ENCODE data around the gene MRNIP.

DNA sequence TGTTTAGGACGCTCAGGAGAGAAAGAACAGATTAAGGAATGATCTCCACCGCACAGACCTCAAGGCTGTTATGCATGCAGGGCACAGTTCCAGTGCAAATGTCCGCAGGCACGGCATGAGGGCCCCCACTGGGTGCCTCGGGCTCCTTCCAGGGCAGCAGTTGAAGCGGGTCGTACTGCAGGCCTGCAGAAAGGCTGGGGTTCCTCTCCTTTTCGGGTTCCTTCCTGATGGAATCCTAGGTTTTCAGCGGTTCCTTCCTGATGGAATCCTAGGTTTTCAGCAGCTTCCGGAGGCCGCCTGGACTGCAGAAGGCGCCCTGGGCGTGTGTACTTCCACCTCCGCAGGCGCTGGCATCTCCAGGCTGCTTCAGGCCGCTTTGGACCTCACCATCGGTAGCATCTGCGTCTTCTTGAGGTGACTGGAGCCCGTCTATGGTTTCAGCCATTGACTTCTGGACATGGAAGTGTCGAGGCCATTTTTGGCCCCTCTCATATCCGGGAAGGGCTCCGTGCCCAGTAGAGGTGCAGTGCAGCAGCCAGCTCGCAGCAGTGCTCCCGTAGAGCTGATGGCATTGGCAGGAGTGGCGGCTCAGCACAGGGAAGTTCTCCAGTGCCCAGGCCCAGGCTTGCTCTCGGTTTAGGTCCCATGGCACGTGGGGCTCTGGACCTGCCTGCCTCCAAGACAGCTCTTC lies 46.3 kb downstream of the MRNIP start:
- TF ChIP-seq, protein P1, sequence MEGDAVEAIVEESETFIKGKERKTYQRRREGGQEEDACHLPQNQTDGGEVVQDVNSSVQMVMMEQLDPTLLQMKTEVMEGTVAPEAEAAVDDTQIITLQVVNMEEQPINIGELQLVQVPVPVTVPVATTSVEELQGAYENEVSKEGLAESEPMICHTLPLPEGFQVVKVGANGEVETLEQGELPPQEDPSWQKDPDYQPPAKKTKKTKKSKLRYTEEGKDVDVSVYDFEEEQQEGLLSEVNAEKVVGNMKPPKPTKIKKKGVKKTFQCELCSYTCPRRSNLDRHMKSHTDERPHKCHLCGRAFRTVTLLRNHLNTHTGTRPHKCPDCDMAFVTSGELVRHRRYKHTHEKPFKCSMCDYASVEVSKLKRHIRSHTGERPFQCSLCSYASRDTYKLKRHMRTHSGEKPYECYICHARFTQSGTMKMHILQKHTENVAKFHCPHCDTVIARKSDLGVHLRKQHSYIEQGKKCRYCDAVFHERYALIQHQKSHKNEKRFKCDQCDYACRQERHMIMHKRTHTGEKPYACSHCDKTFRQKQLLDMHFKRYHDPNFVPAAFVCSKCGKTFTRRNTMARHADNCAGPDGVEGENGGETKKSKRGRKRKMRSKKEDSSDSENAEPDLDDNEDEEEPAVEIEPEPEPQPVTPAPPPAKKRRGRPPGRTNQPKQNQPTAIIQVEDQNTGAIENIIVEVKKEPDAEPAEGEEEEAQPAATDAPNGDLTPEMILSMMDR (IDR thresholded peaks at IDR 0.05), result no peak
- no peak for TF ChIP-seq POLR2A (IDR thresholded peaks at IDR 0.05)
